GM19468 (cell line): ENCODE measurements around the gene NCAPG2.
A peak's percentile ranks its signal among the peaks of the same experiment; 100 is the strongest.

Experiments
- ATAC-seq: cut with Tn5 transposase; IDR thresholded peaks from one replicate; pipeline ENCODE4 v1.9.1; 2021; ENCODE audit warnings: mild to moderate bottlenecking, moderate library complexity, moderate number of reproducible peaks; ENCODE audit not compliant: unreplicated experiment; ENCODE audit errors: extremely low read depth

The NCAPG2 gene

GRCh38 chr7:158606671-158607424 lies 97.8 kb downstream of the NCAPG2 start:
- ATAC-seq, result no peak

DNA sequence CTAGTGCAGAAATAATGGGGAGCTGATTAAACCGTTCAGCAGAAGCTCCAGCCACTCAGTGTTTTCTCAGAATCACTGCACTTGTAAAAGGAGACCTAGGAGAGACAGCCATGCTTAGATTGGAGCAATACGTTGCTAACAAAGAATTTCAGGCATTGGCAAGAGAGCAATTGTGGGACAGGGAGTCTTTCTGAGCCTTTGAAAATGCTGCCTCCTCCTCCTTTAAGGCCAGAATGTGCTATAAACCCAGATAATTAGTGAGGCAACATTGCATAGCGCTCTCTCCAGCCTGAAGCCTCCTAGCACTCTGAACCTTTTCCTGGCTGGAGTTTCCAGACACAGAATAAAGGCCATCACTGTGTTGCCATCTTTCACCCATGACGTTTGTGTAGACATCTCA lies 98.5 kb downstream of the NCAPG2 start:
- no peak for ATAC-seq

GRCh38 chr7:158603773-158604755 lies 100.5 kb downstream of the NCAPG2 start:
- ATAC-seq, result no peak

DNA sequence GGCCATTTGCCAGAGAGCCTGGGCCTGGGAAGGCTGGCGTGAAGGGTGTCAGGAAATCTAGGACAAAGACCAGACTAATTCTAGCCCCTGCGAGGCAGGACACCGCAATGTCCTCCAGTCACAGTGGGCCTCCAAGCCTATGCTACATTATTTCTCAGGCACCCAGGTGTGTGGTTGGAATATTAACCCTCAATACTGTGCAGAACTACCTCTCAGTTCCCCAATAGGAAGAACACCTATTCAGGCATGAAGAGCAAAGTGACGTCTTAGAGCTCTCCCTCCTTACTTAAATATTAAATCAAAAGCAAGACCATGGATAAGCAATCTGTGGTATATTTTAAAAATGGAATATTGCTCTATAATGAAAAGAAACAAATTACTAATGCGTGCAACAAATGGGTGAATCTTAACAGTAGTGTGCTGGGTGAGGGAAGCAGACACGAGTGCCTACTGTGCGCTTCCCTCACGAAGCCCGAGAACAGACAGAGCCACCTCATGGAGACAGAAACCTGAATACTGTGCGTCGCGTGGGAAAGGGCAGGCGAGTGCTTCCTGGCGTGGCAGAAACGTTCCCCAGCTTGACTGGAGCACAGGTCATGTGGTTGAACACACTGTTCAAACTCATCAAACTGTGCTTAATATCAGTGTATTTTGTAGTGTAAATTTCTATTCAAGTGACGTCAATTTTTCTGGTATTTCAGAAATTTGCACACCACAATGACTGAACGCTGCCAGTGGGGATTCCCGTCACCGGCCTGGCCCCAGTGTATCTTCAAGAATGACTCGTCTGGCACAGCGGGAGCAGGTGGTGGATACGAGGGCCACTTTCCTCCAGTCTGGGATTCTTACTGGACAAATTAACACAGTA lies 101.5 kb downstream of the NCAPG2 start:
- ATAC-seq, result no peak

DNA sequence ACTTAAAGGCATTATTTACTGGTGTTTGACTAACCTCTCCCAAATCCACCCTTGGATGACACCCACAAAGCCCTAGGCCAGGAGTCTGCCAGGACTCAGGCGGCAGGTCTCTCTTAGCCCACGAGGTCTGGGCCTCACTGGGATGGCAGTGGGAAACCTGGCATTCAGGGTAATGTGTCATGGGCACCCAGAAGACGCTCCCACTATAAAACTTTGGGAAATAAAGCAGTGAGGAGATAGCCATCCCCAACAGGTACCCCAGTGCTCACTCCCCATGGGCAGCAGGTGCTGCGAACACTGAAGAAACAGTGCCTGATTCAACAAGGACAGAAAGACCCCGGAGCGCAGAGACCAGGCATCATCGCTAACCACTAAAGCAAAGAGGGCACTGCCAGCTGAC lies 102.6 kb downstream of the NCAPG2 start:
- no peak for ATAC-seq

DNA sequence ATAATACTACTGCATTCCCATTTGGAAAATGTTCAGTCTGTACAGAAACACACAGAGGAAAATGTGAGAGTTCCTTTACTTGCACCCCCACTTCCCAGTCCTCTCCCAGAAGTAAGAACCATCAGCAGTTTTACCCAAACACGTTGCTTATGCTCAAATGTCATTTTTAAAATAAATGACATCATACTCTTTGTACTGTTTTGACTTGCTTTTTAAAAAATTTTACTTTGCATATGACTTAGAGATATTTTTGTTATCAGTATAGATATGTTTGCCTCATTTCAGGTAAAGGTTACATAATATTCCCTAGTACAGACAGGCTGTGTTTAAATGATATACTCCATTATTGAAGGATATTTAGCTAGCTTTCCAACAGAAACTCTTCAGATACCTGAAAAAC lies 103.5 kb downstream of the NCAPG2 start:
- no peak for ATAC-seq

DNA sequence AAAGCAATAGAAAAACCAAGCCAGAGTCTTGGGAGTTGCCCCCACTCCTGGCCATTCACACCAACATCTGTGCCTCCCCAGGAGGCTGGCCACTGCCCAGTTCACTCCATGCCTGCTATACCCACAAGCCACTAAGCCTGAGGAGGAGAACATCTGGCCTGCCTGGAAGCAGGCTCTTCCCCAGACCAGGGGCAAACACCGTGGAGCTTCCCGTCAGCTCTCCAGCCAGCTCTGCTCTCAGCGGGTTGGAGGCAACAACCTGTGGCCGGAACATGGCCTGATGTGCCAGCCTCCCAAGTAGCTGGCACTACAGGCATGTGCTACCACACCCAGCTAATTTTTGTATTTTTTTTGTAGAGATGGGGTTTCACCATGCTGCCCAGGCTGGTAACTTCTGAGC lies 107.9 kb downstream of the NCAPG2 start:
- no peak for ATAC-seq

DNA sequence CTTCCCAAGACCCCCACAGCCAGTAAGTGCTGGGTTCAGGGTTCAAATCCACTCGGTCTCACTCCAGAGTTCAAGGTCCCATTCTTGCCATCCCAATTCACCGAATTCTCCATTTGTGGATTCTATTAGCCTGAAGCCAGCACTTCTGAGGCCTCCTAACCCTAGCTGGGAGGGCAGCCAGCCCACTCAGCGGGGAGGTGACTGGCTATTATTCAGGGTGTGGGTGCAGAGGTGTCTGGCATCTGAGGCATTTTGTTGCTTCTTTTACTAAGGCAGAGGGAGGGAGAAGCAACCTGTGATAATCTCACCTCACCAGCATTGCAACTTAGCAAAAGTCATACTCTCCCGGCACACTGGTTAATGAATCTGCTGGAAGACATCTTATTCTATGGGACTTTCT lies 108.3 kb downstream of the NCAPG2 start:
- ATAC-seq, result no peak

- ATAC-seq, result no peak
Measured at GRCh38 chr7:158595068-158595467, 109.5 kb downstream of the NCAPG2 start.

DNA sequence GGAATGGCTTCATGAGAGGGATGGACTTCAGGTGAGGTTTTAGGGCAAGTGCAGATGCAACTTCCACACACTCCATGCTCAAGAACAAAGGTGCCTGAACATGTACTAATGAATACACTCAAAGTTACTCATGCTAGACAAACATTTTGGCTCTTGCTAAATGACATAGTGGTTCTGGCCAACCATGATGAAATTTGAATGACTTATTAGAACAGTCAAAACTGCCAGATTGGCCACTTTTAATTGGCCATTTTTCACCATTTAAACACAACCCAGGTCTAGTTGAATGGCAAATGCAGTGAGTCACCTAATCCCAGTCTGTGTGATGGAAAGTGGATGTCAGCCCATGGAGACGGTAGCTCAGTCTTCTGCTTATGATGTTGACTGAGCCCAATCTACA lies 112.1 kb downstream of the NCAPG2 start:
- ATAC-seq, result no peak

DNA sequence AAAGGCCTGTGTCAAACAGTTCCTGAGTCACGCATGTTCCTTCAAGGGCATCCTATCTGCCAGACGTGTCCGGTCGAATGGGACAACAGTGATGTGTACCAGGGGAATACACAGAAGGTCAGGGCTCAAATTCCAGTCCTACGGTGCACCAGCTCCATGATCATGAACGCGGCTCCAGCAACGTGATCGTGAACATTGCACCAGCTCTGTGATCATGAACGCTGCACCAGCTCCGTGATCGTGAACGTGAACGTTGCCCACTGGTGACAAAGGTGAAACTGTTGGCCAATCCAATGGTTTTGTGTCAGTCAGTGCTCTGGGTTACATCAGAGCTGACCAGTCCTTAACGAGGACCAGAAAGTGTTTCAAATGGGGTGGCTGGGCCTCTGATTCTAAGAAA lies 112.7 kb downstream of the NCAPG2 start:
- no peak for ATAC-seq

GRCh38 chr7:158590181-158590530 lies 114.4 kb downstream of the NCAPG2 start:
- ATAC-seq, result no peak

DNA sequence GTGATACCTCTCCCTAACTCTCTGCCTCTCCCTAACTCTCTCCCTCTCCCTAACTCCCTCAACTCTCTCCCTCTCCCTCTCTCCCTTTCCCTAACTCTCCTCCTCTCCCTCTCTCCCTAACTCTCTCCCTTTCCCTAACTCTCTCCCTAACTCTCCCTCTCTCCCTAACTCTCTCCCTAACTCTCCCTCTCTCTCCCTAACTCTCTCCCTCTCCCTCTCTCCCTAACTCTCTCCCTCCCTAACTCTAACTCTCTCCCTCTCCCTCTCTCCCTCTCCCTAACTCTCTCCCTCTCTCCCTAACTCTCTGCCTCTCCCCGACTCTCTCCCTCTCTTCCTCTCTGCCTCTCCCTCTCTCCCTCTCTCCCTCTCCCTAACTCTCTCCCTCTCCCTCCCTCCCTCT lies 115.0 kb downstream of the NCAPG2 start:
- no peak for ATAC-seq

- no peak for ATAC-seq
Measured at GRCh38 chr7:158588878-158589442, 115.6 kb downstream of the NCAPG2 start.

- no peak for ATAC-seq
Measured at GRCh38 chr7:158588085-158588877, 116.3 kb downstream of the NCAPG2 start.

GRCh38 chr7:158587162-158588084 lies 117.2 kb downstream of the NCAPG2 start, which contains the start of gene PTPRN2:
TSS of gene PTPRN2 (minus strand) at chr7:158587823.
- ATAC-seq, result peak; percentile 43

DNA sequence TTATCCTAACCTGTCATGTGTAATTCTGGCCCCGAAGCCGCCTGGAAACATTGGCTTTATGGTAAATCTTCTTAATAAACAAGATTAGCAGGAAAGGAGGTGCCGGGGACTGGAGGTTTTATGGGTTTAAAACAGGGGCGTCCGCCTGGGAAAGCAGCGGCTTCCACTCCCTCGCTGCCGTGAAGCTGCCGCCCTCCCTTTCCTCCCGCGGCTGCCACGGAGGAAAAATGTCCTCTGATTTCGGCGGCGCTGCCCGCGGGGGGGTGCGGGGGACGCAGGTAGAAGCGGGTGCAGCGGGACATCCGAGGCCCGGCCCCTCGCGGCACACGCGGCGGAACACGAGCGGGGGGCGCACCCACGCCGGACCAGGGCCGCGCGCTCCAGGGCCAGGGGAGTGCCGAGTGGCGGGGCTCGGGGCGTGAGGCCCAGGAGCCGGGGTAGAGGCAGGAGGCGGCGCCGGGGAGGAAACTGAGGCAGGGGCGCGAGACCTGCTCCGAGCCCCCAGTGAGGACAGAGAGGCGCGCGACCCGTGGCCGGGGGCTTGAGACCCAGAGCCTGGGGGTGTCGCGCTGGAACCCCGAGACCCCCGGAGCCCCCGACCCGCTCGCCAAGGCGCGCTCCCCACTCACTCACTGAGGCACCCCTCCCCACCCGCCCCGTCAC lies 118.0 kb downstream of the NCAPG2 start:
- ATAC-seq, result no peak
